Pancreas (tissue), 10 donors: ENCODE results near the gene SLC5A2. TPM values are rescaled to one million over a fixed set of nuclear protein-coding genes. Genes with fewer than 3 reads are reported as not detected.

Experiments used
- ATAC-seq, 4 donors: fragments of 200-7000 bp; cut with Tn5 transposase; one replicate each; pipeline versions ENCODE4 v1.8.0 to v1.9.1; 2020; ENCODE audit warnings: mild to moderate bottlenecking in 4 of 4, moderate library complexity in 4 of 4
- DNase-seq, 6 donors: peaks; one replicate each; pipeline ENCODE4 v3.0.0-alpha.2; 2020
- FAIRE-seq: peaks from 2 replicates; lab custom pipeline; 2012; peaks lifted over from hg19 to GRCh38; lab: Jason Lieb, UNC
- H3K27ac ChIP-seq, 4 donors: fragments of 200-600 bp; sonication (generic); 1 replicate in 3 of 4; 2 replicates in 1 of 4; pipeline versions ENCODE4 v1.5.0 to v1.8.0; 2020
- H3K27me3 ChIP-seq, 4 donors: fragments of 200-600 bp; one replicate each; pipeline ENCODE4 v1.8.0; 2021
- H3K36me3 ChIP-seq, 3 donors: fragments of 200-600 bp; sonication (generic) in 1 of 3; one replicate each; pipeline versions ENCODE4 v1.5.0 to v1.8.0; 2020 to 2021
- H3K4me1 ChIP-seq, 3 donors: fragments of 200-600 bp; one replicate each; pipeline ENCODE4 v1.8.0; 2021
- H3K4me3 ChIP-seq, 4 donors: fragments of 200-600 bp; sonication (generic) in 2 of 4; one replicate each; pipeline versions ENCODE4 v1.5.0 to v1.8.0; 2020 to 2021
- H3K9me3 ChIP-seq, 4 donors: fragments of 200-600 bp; one replicate each; pipeline ENCODE4 v1.8.0; 2021
- WGBS, 2 donors: extraction: QIAGEN DNeasy Blood & Tissue Kit; methylation state at CpG; one replicate each; pipeline ENCODE4 v1.1.7; 2013; 5-methylcytosine and 5-hydroxymethylcytosine counted together
- intact Hi-C, 3 donors: fragments of 100-400 bp; cut with DNase I; formaldehyde crosslinking; loops; one replicate each; pipeline versions ENCODE4 v1.11.1 to v1.14.2; 2022
- polyA plus RNA-seq, 2 donors: library from polyadenylated mRNA; stranded (reverse); fragments of 200-250 nt; gene quantifications; one replicate each; pipeline ENCODE4 v1.2.3, GENCODE V29; 2013
- total RNA-seq, 6 donors: library from RNA; stranded (reverse); fragmentation: NEBNext Ultra II Directional in 4 of 6; extraction: Animal tissue kit (Norgen Biotek cat#: 25700) in 4 of 6; gene quantifications; one replicate each; pipeline versions ENCODE4 v1.2.1 to v1.2.4, GENCODE V29; 2021 to 2023
- TF ChIP-seq, protein P1 (sequence below), 4 donors: fragments of 200-600 bp; sonication (generic) in 3 of 4; IDR thresholded peaks; one replicate each; pipeline versions ENCODE4 v1.5.0 to v1.8.0; 2021; ENCODE audit warnings: antibody characterized with exemption in 4 of 4
- donor health status: healthy with polysubstance abuse.
- donor health status: DM: no; HTN: no; CAD: no; lungs with moderate emphysema.
- donor health status: DM: no; HTN: no; CAD: no.
- donor health status: control.
- donor health status: control.
- donor health status: Bipolar disorder and iron deficiency.
- donor health status: DM: yes; HTN: yes; CAD: no.
- donor health status: DM: no; HTN: no; CAD: no.
- donor health status: DM: no; HTN: no; CAD: no.
- donor health status: DM: yes; HTN: yes; CAD: no.

The SLC5A2 gene
- total and polyA plus RNA-seq, 8 donors, result 0.35 to 4.9 (median 0.64) TPM

- Histone ChIP-seq H3K27me3 (no peaks in the 10 kb centered on the region), H3K4me1 (no peaks in the 10 kb centered on the region), H3K27ac (no peak overlapping the region), H3K36me3 (peaks cover 4 to 47% (median 10%) of the 10 kb centered on the region in 3 donors), H3K4me3 (no peak overlapping the region), H3K9me3 (no peaks in the 10 kb centered on the region)
- ATAC-seq (no peak), FAIRE-seq (no peak), DNase-seq (no peak)
- intact Hi-C loops, result no loop called here
- TF ChIP-seq, protein P1, sequence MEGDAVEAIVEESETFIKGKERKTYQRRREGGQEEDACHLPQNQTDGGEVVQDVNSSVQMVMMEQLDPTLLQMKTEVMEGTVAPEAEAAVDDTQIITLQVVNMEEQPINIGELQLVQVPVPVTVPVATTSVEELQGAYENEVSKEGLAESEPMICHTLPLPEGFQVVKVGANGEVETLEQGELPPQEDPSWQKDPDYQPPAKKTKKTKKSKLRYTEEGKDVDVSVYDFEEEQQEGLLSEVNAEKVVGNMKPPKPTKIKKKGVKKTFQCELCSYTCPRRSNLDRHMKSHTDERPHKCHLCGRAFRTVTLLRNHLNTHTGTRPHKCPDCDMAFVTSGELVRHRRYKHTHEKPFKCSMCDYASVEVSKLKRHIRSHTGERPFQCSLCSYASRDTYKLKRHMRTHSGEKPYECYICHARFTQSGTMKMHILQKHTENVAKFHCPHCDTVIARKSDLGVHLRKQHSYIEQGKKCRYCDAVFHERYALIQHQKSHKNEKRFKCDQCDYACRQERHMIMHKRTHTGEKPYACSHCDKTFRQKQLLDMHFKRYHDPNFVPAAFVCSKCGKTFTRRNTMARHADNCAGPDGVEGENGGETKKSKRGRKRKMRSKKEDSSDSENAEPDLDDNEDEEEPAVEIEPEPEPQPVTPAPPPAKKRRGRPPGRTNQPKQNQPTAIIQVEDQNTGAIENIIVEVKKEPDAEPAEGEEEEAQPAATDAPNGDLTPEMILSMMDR (IDR thresholded peaks at IDR 0.05), result no peak
- 85 to 86% methylated on average over 10 of the region's 10 CpGs for whole genome bisulfite sequencing, 2 donors
Observed at GRCh38 chr16:31496670-31497069, 13.7 kb downstream of the SLC5A2 start.

- ATAC-seq (no peak), FAIRE-seq (no peak), DNase-seq (no peak)
- Histone ChIP-seq H3K36me3 (peaks cover 1 to 35% (median 4%) of the 10 kb centered on the region in 3 donors), H3K27ac (no peak overlapping the region), H3K4me3 (no peak overlapping the region), H3K9me3 (no peaks in the 10 kb centered on the region), H3K27me3 (no peaks in the 10 kb centered on the region), H3K4me1 (no peaks in the 10 kb centered on the region)
- TF ChIP-seq, protein P1 (IDR thresholded peaks at IDR 0.05), result no peak
- intact Hi-C loops, result no loop called here
- 96 to 97% methylated on average over 8 of the region's 8 CpGs for WGBS, 2 donors
Observed at GRCh38 chr16:31498493-31498892, 15.6 kb downstream of the SLC5A2 start.

- H3K36me3 ChIP-seq, result peaks cover 0 to 32% (median 4%) of the 10 kb centered on the region in 3 donors
- no peak overlapping the region for H3K4me3 ChIP-seq
- ATAC-seq, result no peak
- no peaks in the 10 kb centered on the region for H3K27me3 ChIP-seq
- no peak for DNase-seq
- H3K4me1 ChIP-seq, result no peaks in the 10 kb centered on the region
- intact Hi-C loops, result no loop called here
- no peak for FAIRE-seq
- WGBS, 2 donors, result 91 to 95% methylated on average over 8 of the region's 8 CpGs
- H3K9me3 ChIP-seq, result no peaks in the 10 kb centered on the region
- no peak overlapping the region for H3K27ac ChIP-seq
- TF ChIP-seq, protein P1 (IDR thresholded peaks at IDR 0.05), result no peak
Observed at GRCh38 chr16:31499928-31500327, 17.0 kb downstream of the SLC5A2 start.

DNA sequence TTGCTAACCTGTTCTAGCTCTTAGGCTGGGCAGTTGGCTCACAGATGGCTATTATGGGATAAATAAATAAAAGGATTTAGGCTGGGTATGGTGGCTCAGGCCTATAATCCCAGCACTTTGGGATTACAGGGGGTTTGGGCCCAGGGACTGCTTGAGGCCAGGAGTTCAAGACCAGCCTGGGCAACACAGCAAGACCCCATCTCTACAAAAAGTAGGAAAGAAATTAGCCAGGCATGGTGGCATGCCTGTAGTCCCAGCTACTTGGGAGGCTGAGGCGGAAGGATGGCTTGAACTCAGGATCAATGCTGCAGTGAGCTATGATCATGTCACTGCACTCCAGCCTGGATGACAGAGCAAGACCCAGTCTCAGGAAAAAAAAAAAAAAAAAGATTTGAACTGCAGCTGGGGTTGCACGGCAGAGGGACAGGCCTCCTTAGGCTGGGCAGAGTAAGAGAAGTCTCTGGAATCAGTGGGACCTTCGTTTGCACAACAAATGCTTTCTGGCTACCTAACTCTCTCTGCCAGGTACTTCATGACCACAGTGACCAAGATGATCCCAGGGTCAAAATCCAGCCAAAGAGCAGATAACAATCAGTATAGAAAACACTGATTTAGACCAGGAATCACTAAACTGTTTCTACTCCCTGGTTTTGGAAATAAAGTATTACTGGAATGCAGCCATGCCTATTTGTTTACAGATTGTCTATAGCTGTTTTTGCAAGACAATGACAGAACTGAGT lies 18.5 kb downstream of the SLC5A2 start:
- 77 to 83% methylated on average over 3 of the region's 3 CpGs for WGBS, 2 donors
- no peaks in the 10 kb centered on the region for H3K27me3 ChIP-seq
- peaks cover 0 to 9% (median 0%) of the 10 kb centered on the region in 3 donors for H3K4me1 ChIP-seq
- peaks cover 0 to 22% (median 0%) of the 10 kb centered on the region in 3 donors for H3K36me3 ChIP-seq
- H3K4me3 ChIP-seq, result no peak overlapping the region
- no peak for FAIRE-seq
- ATAC-seq, result no peak
- no peak for DNase-seq
- TF ChIP-seq, protein P1 (IDR thresholded peaks at IDR 0.05), result no peak
- no peaks in the 10 kb centered on the region for H3K9me3 ChIP-seq
- intact Hi-C loops, result no loop called here
- no peak overlapping the region for H3K27ac ChIP-seq

DNA sequence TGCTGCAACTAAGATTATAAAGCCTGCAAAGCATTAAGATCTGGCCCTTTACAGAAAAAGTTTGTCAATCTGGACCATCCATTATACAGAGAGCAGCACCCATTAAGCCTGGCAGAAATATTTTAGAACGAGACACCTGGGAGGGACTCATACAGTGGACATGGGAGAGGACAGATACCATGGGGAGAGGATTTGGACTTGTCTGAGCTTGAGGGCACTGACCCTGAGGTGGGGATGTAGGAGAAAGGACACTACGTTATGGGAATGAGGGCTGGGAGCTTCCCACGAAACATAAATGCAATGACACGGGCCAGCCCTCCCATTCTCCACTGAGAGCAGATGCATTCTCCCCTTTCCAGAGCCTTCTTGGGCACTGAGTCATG lies 19.0 kb downstream of the SLC5A2 start:
- no peak for DNase-seq
- Histone ChIP-seq H3K4me1 (peaks cover 0 to 15% (median 4%) of the 10 kb centered on the region in 3 donors), H3K9me3 (no peaks in the 10 kb centered on the region), H3K4me3 (no peak overlapping the region), H3K27me3 (no peaks in the 10 kb centered on the region), H3K27ac (no peak overlapping the region), H3K36me3 (peaks cover 0 to 17% (median 0%) of the 10 kb centered on the region in 3 donors)
- FAIRE-seq, result no peak
- TF ChIP-seq, protein P1 (IDR thresholded peaks at IDR 0.05), result no peak
- intact Hi-C loops, result no loop called here
- no peak for ATAC-seq
- WGBS, 2 donors, result 83 to 86% methylated on average over 4 of the region's 4 CpGs
